HTR-8/SVneo (cell line): ENCODE results near the gene GRWD1.

Source experiments
- DNase-seq: peaks from one replicate; pipeline ENCODE4 v3.0.0; 2011; ENCODE audit warnings: low spot score, mixed read lengths; ENCODE audit not compliant: insufficient read length
- FAIRE-seq: peaks from 2 replicates; lab custom pipeline; 2011; peaks lifted over from hg19 to GRCh38; lab: Jason Lieb, UNC

GRWD1 gene

GRCh38 chr19:48492925-48493717 is 47.3 kb downstream of the GRWD1 start:
- DNase-seq = peak; percentile 94
- no peak for FAIRE-seq

- DNase-seq (no peak), FAIRE-seq (no peak)
Observed at GRCh38 chr19:48493718-48494401, 48.1 kb downstream of the GRWD1 start.

- no peak for FAIRE-seq
Observed at GRCh38 chr19:48495396-48495795, 49.6 kb downstream of the GRWD1 start.

GRCh38 chr19:48496959-48497727 is 51.4 kb downstream of the GRWD1 start:
- DNase-seq (no peak), FAIRE-seq (no peak)

More at GRCh38 chr19:48495396-48495795, 49.6 kb downstream of the GRWD1 start:
- no peak for DNase-seq

GRCh38 chr19:48497728-48498594 is 52.2 kb downstream of the GRWD1 start:
- FAIRE-seq = no peak
- no peak for DNase-seq

GRCh38 chr19:48498595-48499311 is 53.0 kb downstream of the GRWD1 start:
- no peak for DNase-seq
- FAIRE-seq = no peak

GRCh38 chr19:48499316-48500090 is 53.7 kb downstream of the GRWD1 start:
- DNase-seq = no peak
- FAIRE-seq = no peak

- FAIRE-seq (no peak), DNase-seq (no peak)
Observed at GRCh38 chr19:48500830-48501493, 55.2 kb downstream of the GRWD1 start.

- FAIRE-seq = peak; percentile 54
- no peak for DNase-seq
Observed at GRCh38 chr19:48501494-48502349, 55.9 kb downstream of the GRWD1 start.

GRCh38 chr19:48502350-48503018 is 56.7 kb downstream of the GRWD1 start:
- DNase-seq (no peak), FAIRE-seq (peak; percentile 52)

- no peak for DNase-seq
Observed at GRCh38 chr19:48506138-48506733, 60.5 kb downstream of the GRWD1 start.

More at GRCh38 chr19:48506138-48506733, 60.5 kb downstream of the GRWD1 start:
- no peak for FAIRE-seq
